Thyroid gland (tissue), 4 donors: ENCODE measurements around the gene GPAM.

Source experiments
- POLR2A ChIP-seq, 2 donors: fragments of 450-650 bp; IDR thresholded peaks; one replicate each; pipeline ENCODE4 v1.6.1; 2017; ENCODE audit warnings: antibody characterized with exemption in 2 of 2, mild to moderate bottlenecking in 2 of 2, moderate library complexity in 1 of 2
- TF ChIP-seq, protein P1 (sequence below), 6 experiments: fragments of 200-600 bp in 3 of 6; fragments of 450-650 bp in 3 of 6; sonication (generic) in 3 of 6; IDR thresholded peaks; one replicate each; pipeline ENCODE4 v1.5.1; 2016 to 2019; ENCODE audit warnings: antibody characterized with exemption in 6 of 6, mild to moderate bottlenecking in 2 of 6, inconsistent platforms in 1 of 6, moderate library complexity in 1 of 6

DNA sequence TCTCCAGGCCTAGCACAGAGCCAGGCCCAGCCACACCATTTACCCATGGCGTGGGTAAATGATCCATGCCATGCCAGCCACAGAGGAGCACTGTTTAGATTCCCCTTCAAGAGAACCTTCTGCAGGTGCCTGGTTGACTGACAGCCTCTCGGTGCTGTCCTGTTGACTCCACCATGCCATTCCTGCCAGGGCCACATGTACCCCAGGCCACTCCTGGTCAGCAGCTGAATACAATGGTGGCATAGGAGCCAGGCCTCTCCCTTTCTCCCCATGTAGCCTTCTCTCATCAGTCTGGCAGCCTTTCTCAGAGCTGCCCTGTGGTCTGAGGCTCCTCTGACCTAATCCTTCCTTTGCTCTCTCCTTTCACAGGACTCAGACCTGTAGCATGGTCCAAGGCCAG lies 39.2 kb upstream of the GPAM start:
- no peak for TF ChIP-seq POLR2A (IDR thresholded peaks at IDR 0.05)
- TF ChIP-seq, protein P1, sequence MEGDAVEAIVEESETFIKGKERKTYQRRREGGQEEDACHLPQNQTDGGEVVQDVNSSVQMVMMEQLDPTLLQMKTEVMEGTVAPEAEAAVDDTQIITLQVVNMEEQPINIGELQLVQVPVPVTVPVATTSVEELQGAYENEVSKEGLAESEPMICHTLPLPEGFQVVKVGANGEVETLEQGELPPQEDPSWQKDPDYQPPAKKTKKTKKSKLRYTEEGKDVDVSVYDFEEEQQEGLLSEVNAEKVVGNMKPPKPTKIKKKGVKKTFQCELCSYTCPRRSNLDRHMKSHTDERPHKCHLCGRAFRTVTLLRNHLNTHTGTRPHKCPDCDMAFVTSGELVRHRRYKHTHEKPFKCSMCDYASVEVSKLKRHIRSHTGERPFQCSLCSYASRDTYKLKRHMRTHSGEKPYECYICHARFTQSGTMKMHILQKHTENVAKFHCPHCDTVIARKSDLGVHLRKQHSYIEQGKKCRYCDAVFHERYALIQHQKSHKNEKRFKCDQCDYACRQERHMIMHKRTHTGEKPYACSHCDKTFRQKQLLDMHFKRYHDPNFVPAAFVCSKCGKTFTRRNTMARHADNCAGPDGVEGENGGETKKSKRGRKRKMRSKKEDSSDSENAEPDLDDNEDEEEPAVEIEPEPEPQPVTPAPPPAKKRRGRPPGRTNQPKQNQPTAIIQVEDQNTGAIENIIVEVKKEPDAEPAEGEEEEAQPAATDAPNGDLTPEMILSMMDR (IDR thresholded peaks at IDR 0.05) = no peak
